HFFc6 (cell line): ENCODE results near the gene LRRK1. TPM values are rescaled to one million over a fixed set of nuclear protein-coding genes. Genes with fewer than 3 reads are reported as not detected.

Source experiments
- DNase-seq: peaks from one replicate; pipeline ENCODE4 v3.0.0-alpha.2; 2018
- H3K27ac Mint-ChIP-seq: 2 replicates; pipeline ENCODE4 v1.8.0; 2020; ENCODE audit warnings: mild to moderate bottlenecking, mixed read lengths
- H3K27me3 Mint-ChIP-seq: 2 replicates; pipeline ENCODE4 v1.8.0; 2021; ENCODE audit warnings: mild to moderate bottlenecking, moderate library complexity, mixed read lengths; ENCODE audit not compliant: insufficient read depth
- H3K36me3 Mint-ChIP-seq: 2 replicates; pipeline ENCODE4 v1.8.0; 2021; ENCODE audit warnings: low read depth, mixed read lengths
- H3K4me1 Mint-ChIP-seq: 2 replicates; pipeline ENCODE4 v1.8.0; 2020; ENCODE audit warnings: low read depth, mixed read lengths
- H3K4me3 Mint-ChIP-seq: 2 replicates; pipeline ENCODE4 v1.8.0; 2020; ENCODE audit warnings: mild to moderate bottlenecking, moderate library complexity, mixed read lengths
- H3K9me3 Mint-ChIP-seq: 2 replicates; pipeline ENCODE4 v1.8.0; 2020; ENCODE audit warnings: mild to moderate bottlenecking, mixed read lengths
- CTCF ChIP-seq: fragments of 200-600 bp; sonication (generic); IDR thresholded peaks from 2 replicates; pipeline ENCODE4 v1.5.0; 2021; ENCODE audit warnings: antibody characterized with exemption, mild to moderate bottlenecking
- total RNA-seq, 6 experiments: library from RNA; stranded (reverse); fragmentation: NEBNext Ultra II Directional; extraction: Animal tissue kit (Norgen Biotek cat#: 25700); gene quantifications; 2 replicates in 1 of 6; 3 replicates in 5 of 6; pipeline ENCODE4 v1.2.3, GENCODE V29; 2021

LRRK1 gene
- total RNA-seq, 6 experiments from 2014 or later, result 11.4 to 14.8 (median 13.5) TPM

GRCh38 chr15:100892013-100892355 is 27.2 kb upstream of the LRRK1 start:
- Mint-ChIP-seq H3K27ac (no peak overlapping the region), H3K27me3 (peaks cover 8% of the 10 kb centered on the region), H3K9me3 (no peaks in the 10 kb centered on the region), H3K36me3 (no peaks in the 10 kb centered on the region), H3K4me1 (peaks cover 18% of the 10 kb centered on the region), H3K4me3 (no peak overlapping the region)
- no peak for TF ChIP-seq CTCF
- DNase-seq, result no peak

GRCh38 chr15:100893261-100893963 is 25.7 kb upstream of the LRRK1 start:
- H3K36me3 Mint-ChIP-seq, result no peaks in the 10 kb centered on the region
- DNase-seq, result no peak
- no peak overlapping the region for H3K27ac Mint-ChIP-seq
- no peak for TF ChIP-seq CTCF
- peaks cover 18% of the 10 kb centered on the region for H3K4me1 Mint-ChIP-seq
- H3K4me3 Mint-ChIP-seq, result no peak overlapping the region
- no peaks in the 10 kb centered on the region for H3K9me3 Mint-ChIP-seq
- peaks cover 8% of the 10 kb centered on the region for H3K27me3 Mint-ChIP-seq

- TF ChIP-seq CTCF, result no peak
- H3K4me3 Mint-ChIP-seq, result no peak overlapping the region
- no peak overlapping the region for H3K27ac Mint-ChIP-seq
- H3K4me1 Mint-ChIP-seq, result peaks cover 17% of the 10 kb centered on the region
- DNase-seq, result no peak
- H3K36me3 Mint-ChIP-seq, result no peaks in the 10 kb centered on the region
- H3K27me3 Mint-ChIP-seq, result peaks cover 8% of the 10 kb centered on the region
- H3K9me3 Mint-ChIP-seq, result no peaks in the 10 kb centered on the region
Measured at GRCh38 chr15:100893964-100894295, 25.2 kb upstream of the LRRK1 start.

- Mint-ChIP-seq H3K36me3 (no peaks in the 10 kb centered on the region), H3K27ac (no peak overlapping the region), H3K27me3 (peaks cover 8% of the 10 kb centered on the region), H3K9me3 (no peaks in the 10 kb centered on the region), H3K4me1 (peaks cover 9% of the 10 kb centered on the region; the same call in 1 of the 2 replicates), H3K4me3 (no peak overlapping the region)
- TF ChIP-seq CTCF, result no peak
- no peak for DNase-seq
Measured at GRCh38 chr15:100895721-100896120, 23.4 kb upstream of the LRRK1 start.

GRCh38 chr15:100897221-100898151 is 21.7 kb upstream of the LRRK1 start:
- peaks cover 23% of the 10 kb centered on the region for H3K4me1 Mint-ChIP-seq
- no peak for DNase-seq
- no peak overlapping the region for H3K27ac Mint-ChIP-seq
- TF ChIP-seq CTCF, result no peak
- H3K27me3 Mint-ChIP-seq, result peaks cover 8% of the 10 kb centered on the region
- no peaks in the 10 kb centered on the region for H3K9me3 Mint-ChIP-seq
- no peaks in the 10 kb centered on the region for H3K36me3 Mint-ChIP-seq
- no peak overlapping the region for H3K4me3 Mint-ChIP-seq
